ENCODE measurements around the gene MOAP1.

DNA sequence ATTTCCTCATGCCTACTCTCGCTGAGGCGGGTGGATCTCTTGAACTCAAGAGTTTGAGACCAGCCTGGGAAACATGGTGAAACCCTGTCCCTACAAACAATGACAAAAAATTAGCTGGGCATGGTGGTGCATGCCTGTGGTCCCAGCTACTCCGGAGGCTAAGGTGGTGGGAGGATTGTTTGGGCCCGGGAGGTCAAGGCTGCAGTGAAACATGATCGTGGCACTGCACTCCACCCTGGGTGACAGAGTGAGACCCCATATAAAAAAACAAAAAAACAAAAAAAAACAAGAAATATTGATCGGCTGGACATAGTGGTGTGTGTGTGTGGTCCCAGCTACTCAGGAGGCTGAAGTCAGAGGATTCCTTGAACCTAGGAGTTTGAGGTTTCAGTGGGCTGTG is 9.2 kb downstream of the MOAP1 start:
- TF ChIP-seq SIX5 (IDR thresholded peaks at IDR 0.05; ENCODE audit: low read depth, low read length) (no peak), SP1 (IDR thresholded peaks at IDR 0.05; ENCODE audit: low read depth, low read length) (no peak), RFX5 (IDR thresholded peaks at IDR 0.05; ENCODE audit: borderline replicate concordance, low read depth, low read length) (no peak), TAF7 (optimal IDR thresholded peaks at IDR 0.05; ENCODE audit: borderline replicate concordance, low read depth, low read length) (no peak), POLR2AphosphoS5 (IDR thresholded peaks at IDR 0.05; ENCODE audit: low read depth, low read length) (no peak), KDM1A (IDR thresholded peaks at IDR 0.05; ENCODE audit: borderline replicate concordance, low read length) (no peak), YY1 (IDR thresholded peaks at IDR 0.05; ENCODE audit: low read depth, low read length) (no peak), POLR2A (IDR thresholded peaks at IDR 0.05; ENCODE audit: control extremely low read depth in 1 of 2, low read depth in 2 of 2, low read length in 2 of 2) (no peak)
- TF ChIP-seq, protein P1, sequence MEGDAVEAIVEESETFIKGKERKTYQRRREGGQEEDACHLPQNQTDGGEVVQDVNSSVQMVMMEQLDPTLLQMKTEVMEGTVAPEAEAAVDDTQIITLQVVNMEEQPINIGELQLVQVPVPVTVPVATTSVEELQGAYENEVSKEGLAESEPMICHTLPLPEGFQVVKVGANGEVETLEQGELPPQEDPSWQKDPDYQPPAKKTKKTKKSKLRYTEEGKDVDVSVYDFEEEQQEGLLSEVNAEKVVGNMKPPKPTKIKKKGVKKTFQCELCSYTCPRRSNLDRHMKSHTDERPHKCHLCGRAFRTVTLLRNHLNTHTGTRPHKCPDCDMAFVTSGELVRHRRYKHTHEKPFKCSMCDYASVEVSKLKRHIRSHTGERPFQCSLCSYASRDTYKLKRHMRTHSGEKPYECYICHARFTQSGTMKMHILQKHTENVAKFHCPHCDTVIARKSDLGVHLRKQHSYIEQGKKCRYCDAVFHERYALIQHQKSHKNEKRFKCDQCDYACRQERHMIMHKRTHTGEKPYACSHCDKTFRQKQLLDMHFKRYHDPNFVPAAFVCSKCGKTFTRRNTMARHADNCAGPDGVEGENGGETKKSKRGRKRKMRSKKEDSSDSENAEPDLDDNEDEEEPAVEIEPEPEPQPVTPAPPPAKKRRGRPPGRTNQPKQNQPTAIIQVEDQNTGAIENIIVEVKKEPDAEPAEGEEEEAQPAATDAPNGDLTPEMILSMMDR (IDR thresholded peaks at IDR 0.05; ENCODE audit: control extremely low read depth in 1 of 3, insufficient read depth in 1 of 3, low read depth in 1 of 3, low read length in 3 of 3), result no peak
- TF ChIP-seq, protein P2, sequence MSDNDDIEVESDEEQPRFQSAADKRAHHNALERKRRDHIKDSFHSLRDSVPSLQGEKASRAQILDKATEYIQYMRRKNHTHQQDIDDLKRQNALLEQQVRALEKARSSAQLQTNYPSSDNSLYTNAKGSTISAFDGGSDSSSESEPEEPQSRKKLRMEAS (IDR thresholded peaks at IDR 0.05), result no peak
